Activated naive CD8-positive, alpha-beta T cell treated with anti-CD3 and anti-CD28 coated beads for 36 hours (primary cell): ENCODE data around the gene RPS26. TPM values are rescaled to one million over a fixed set of nuclear protein-coding genes. Genes with fewer than 3 reads are reported as not detected.
A peak's percentile ranks its signal among the peaks of the same experiment; 100 is the strongest.
"Not testable (repeated sequence)": the region's sequence is repeated elsewhere in the genome, so short reads cannot be mapped to it uniquely, and the experiment has no call there.

Experiments used
- DNase-seq: peaks from one replicate; pipeline ENCODE4 v3.0.0; 2021
- H3K27ac Mint-ChIP-seq: one replicate; pipeline ENCODE4 v1.8.0; 2022; ENCODE audit warnings: mild to moderate bottlenecking, moderate library complexity, mixed read lengths
- H3K27me3 Mint-ChIP-seq: one replicate; pipeline ENCODE4 v1.8.0; 2022; ENCODE audit warnings: mild to moderate bottlenecking, mixed read lengths
- H3K36me3 Mint-ChIP-seq: one replicate; pipeline ENCODE4 v1.8.0; 2021; ENCODE audit warnings: mild to moderate bottlenecking, mixed read lengths
- H3K4me1 Mint-ChIP-seq: one replicate; pipeline ENCODE4 v1.8.0; 2021; ENCODE audit warnings: mixed read lengths
- H3K4me3 Mint-ChIP-seq: one replicate; pipeline ENCODE4 v1.8.0; 2022; ENCODE audit warnings: mild to moderate bottlenecking, moderate library complexity, mixed read lengths
- H3K9me3 Mint-ChIP-seq: one replicate; pipeline ENCODE4 v1.8.0; 2022; ENCODE audit warnings: mixed read lengths
- total RNA-seq, 2 experiments: library from RNA; stranded (reverse); gene quantifications; one replicate each; pipeline ENCODE4 v1.2.3, GENCODE V29; 2021

RPS26 gene
- total RNA-seq, 2 experiments from 2014 or later, result 45.1 to 47.7 TPM

- no peaks in the 10 kb centered on the region for H3K9me3 Mint-ChIP-seq
- peak overlapping the region; percentile 97 for H3K4me3 Mint-ChIP-seq
- peaks cover 61% of the 10 kb centered on the region for H3K36me3 Mint-ChIP-seq
- no peaks in the 10 kb centered on the region for H3K27me3 Mint-ChIP-seq
- DNase-seq, result peak; percentile 39
- peak overlapping the region; percentile 97 for H3K27ac Mint-ChIP-seq
- peaks cover 56% of the 10 kb centered on the region for H3K4me1 Mint-ChIP-seq
These were observed 1.6 kb upstream of the RPS26 start for GRCh38 chr12:56040151-56040550.

GRCh38 chr12:56040963-56041551 is 661 bp upstream of the RPS26 start:
- H3K27ac Mint-ChIP-seq, result peak overlapping the region; percentile 97
- H3K9me3 Mint-ChIP-seq, result no peaks in the 10 kb centered on the region
- no peak for DNase-seq
- no peaks in the 10 kb centered on the region for H3K27me3 Mint-ChIP-seq
- peaks cover 56% of the 10 kb centered on the region for H3K36me3 Mint-ChIP-seq
- peaks cover 52% of the 10 kb centered on the region for H3K4me1 Mint-ChIP-seq
- H3K4me3 Mint-ChIP-seq, result peak overlapping the region; percentile 97

GRCh38 chr12:56042430-56042813 is 704 bp downstream of the RPS26 start:
- H3K36me3 Mint-ChIP-seq, result peaks cover 48% of the 10 kb centered on the region
- H3K4me1 Mint-ChIP-seq, result peaks cover 63% of the 10 kb centered on the region
- not testable (repeated sequence) for H3K27me3 Mint-ChIP-seq, H3K9me3 Mint-ChIP-seq, DNase-seq
- peak overlapping the region; percentile 97 for H3K4me3 Mint-ChIP-seq
- peak overlapping the region; percentile 97 for H3K27ac Mint-ChIP-seq

GRCh38 chr12:56042843-56043242 is 1.1 kb downstream of the RPS26 start:
- no peaks in the 10 kb centered on the region for H3K27me3 Mint-ChIP-seq
- H3K36me3 Mint-ChIP-seq, result peaks cover 48% of the 10 kb centered on the region
- no peaks in the 10 kb centered on the region for H3K9me3 Mint-ChIP-seq
- DNase-seq, result no peak
- H3K4me3 Mint-ChIP-seq, result peak overlapping the region; percentile 97
- H3K4me1 Mint-ChIP-seq, result peaks cover 60% of the 10 kb centered on the region
- H3K27ac Mint-ChIP-seq, result peak overlapping the region; percentile 97

GRCh38 chr12:56046027-56046780 is 4.5 kb downstream of the RPS26 start:
- peaks cover 29% of the 10 kb centered on the region for H3K36me3 Mint-ChIP-seq
- no peak overlapping the region for H3K4me3 Mint-ChIP-seq
- no peak for DNase-seq
- H3K9me3 Mint-ChIP-seq, result no peaks in the 10 kb centered on the region
- peak overlapping the region; percentile 46 for H3K27ac Mint-ChIP-seq
- H3K27me3 Mint-ChIP-seq, result no peaks in the 10 kb centered on the region
- peaks cover 32% of the 10 kb centered on the region for H3K4me1 Mint-ChIP-seq

- H3K27ac Mint-ChIP-seq, result no peak overlapping the region
- no peaks in the 10 kb centered on the region for H3K36me3 Mint-ChIP-seq
- H3K27me3 Mint-ChIP-seq, result no peaks in the 10 kb centered on the region
- no peaks in the 10 kb centered on the region for H3K9me3 Mint-ChIP-seq
- no peaks in the 10 kb centered on the region for H3K4me1 Mint-ChIP-seq
- no peak overlapping the region for H3K4me3 Mint-ChIP-seq
- no peak for DNase-seq
These were observed 11.7 kb downstream of the RPS26 start for GRCh38 chr12:56053407-56053893.

- H3K9me3 Mint-ChIP-seq, DNase-seq, H3K4me3 Mint-ChIP-seq, H3K27ac Mint-ChIP-seq, H3K4me1 Mint-ChIP-seq, H3K27me3 Mint-ChIP-seq, H3K36me3 Mint-ChIP-seq: not testable (repeated sequence)
These were observed 18.2 kb downstream of the RPS26 start for GRCh38 chr12:56059964-56060363.

GRCh38 chr12:56061982-56062381 is 20.3 kb downstream of the RPS26 start:
- Mint-ChIP-seq H3K27me3 (no peaks in the 10 kb centered on the region), H3K27ac (no peak overlapping the region), H3K36me3 (no peaks in the 10 kb centered on the region), H3K4me3 (no peak overlapping the region), H3K9me3 (no peaks in the 10 kb centered on the region), H3K4me1 (peaks cover 2% of the 10 kb centered on the region)
- no peak for DNase-seq

- no peaks in the 10 kb centered on the region for H3K36me3 Mint-ChIP-seq
- H3K27me3 Mint-ChIP-seq, result no peaks in the 10 kb centered on the region
- no peak overlapping the region for H3K27ac Mint-ChIP-seq
- no peak overlapping the region for H3K4me3 Mint-ChIP-seq
- no peak for DNase-seq
- peaks cover 2% of the 10 kb centered on the region for H3K4me1 Mint-ChIP-seq
- no peaks in the 10 kb centered on the region for H3K9me3 Mint-ChIP-seq
These were observed 21.3 kb downstream of the RPS26 start for GRCh38 chr12:56062996-56063395.

GRCh38 chr12:56071648-56072047 is 29.9 kb downstream of the RPS26 start:
- Mint-ChIP-seq H3K27ac (no peak overlapping the region), H3K27me3 (no peaks in the 10 kb centered on the region), H3K36me3 (no peaks in the 10 kb centered on the region), H3K9me3 (no peaks in the 10 kb centered on the region), H3K4me1 (peaks cover 2% of the 10 kb centered on the region), H3K4me3 (no peak overlapping the region)
- no peak for DNase-seq

GRCh38 chr12:56074396-56074795 is 32.7 kb downstream of the RPS26 start:
- H3K36me3 Mint-ChIP-seq, result no peaks in the 10 kb centered on the region
- H3K27me3 Mint-ChIP-seq, result no peaks in the 10 kb centered on the region
- no peak for DNase-seq
- H3K4me3 Mint-ChIP-seq, result no peak overlapping the region
- H3K4me1 Mint-ChIP-seq, result no peaks in the 10 kb centered on the region
- no peaks in the 10 kb centered on the region for H3K9me3 Mint-ChIP-seq
- no peak overlapping the region for H3K27ac Mint-ChIP-seq

GRCh38 chr12:56077966-56078365 is 36.2 kb downstream of the RPS26 start:
- peaks cover 14% of the 10 kb centered on the region for H3K27me3 Mint-ChIP-seq
- H3K4me3 Mint-ChIP-seq, result not testable (repeated sequence)

GRCh38 chr12:56078427-56078826 is 36.7 kb downstream of the RPS26 start:
- peak overlapping the region; percentile 78 for H3K4me3 Mint-ChIP-seq
- DNase-seq, result no peak
- H3K27me3 Mint-ChIP-seq, result peaks cover 14% of the 10 kb centered on the region
- H3K4me1 Mint-ChIP-seq, result peaks cover 10% of the 10 kb centered on the region
- no peaks in the 10 kb centered on the region for H3K36me3 Mint-ChIP-seq
- no peak overlapping the region for H3K27ac Mint-ChIP-seq
- H3K9me3 Mint-ChIP-seq, result no peaks in the 10 kb centered on the region

More at GRCh38 chr12:56077966-56078365, 36.2 kb downstream of the RPS26 start:
- DNase-seq, H3K9me3 Mint-ChIP-seq, H3K36me3 Mint-ChIP-seq, H3K27ac Mint-ChIP-seq: not testable (repeated sequence)
- H3K4me1 Mint-ChIP-seq, result peaks cover 10% of the 10 kb centered on the region

- DNase-seq, result peak; percentile 65
- H3K27me3 Mint-ChIP-seq, result peaks cover 14% of the 10 kb centered on the region
- no peaks in the 10 kb centered on the region for H3K36me3 Mint-ChIP-seq
- H3K4me3 Mint-ChIP-seq, result peak overlapping the region; percentile 78
- H3K27ac Mint-ChIP-seq, result peak overlapping the region; percentile 34
- H3K9me3 Mint-ChIP-seq, result no peaks in the 10 kb centered on the region
- H3K4me1 Mint-ChIP-seq, result peaks cover 10% of the 10 kb centered on the region
These were observed 37.4 kb downstream of the RPS26 start for GRCh38 chr12:56078931-56079722.
